ENCODE measurements around the gene TFCP2L1. TPM values are rescaled to one million over a fixed set of nuclear protein-coding genes. Genes with fewer than 3 reads are reported as not detected.

TFCP2L1 gene
- total and polyA plus RNA-seq, 4 donors = 0.06 to 1.5 (median 0.36) TPM

DNA sequence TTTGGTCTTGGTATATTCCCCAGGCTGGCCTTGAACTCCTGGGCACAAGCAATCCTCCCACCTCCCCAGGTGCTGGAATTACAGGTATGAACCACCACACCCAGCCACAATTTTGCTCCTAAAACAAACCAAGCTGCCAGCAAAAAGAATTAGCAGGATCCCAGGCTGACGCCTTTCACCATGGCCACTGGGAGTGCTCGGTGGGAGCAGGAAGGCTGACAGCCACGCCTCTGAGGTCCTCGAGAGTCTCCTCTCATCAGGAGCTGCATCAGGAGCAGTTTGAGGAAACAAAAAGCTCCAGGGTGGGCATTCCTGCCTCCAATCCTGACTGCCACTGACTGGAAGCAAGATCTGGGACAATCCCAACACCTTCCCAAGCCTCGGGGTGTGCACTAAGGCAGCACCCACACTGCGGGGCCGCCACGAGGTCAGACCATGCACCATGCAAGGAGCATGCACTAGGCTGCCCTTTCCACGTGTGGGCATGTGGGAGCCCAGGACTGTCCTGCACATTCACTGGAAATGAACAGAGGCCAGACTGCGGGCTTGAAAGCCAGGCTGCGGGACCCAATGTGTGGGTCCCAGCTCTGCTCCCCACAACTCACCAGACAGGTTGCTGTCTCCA is 51.4 kb downstream of the TFCP2L1 start:
- H3K9ac ChIP-seq (ENCODE audit: low read depth in 1 of 2, low read length in 2 of 2) = no peak overlapping the region
- no peaks in the 10 kb centered on the region for H3K9me3 ChIP-seq (ENCODE audit: control insufficient read depth in 4 of 4, low read length in 3 of 4)
- no peaks in the 10 kb centered on the region for H3K4me1 ChIP-seq (ENCODE audit: control insufficient read depth in 4 of 4, insufficient read depth in 4 of 4, low read length in 3 of 4)
- no peak for DNase-seq (ENCODE audit: low spot score)
- H3K27me3 ChIP-seq (ENCODE audit: control insufficient read depth in 4 of 4, insufficient read depth in 4 of 4, low read length in 3 of 4) = no peaks in the 10 kb centered on the region
- H3K4me3 ChIP-seq (ENCODE audit: low read depth in 1 of 3, low read length in 3 of 3) = no peak overlapping the region
- TF ChIP-seq TAF1 (conservative IDR thresholded peaks at IDR 0.05) = no peak
- no peak for TF ChIP-seq SP1 (IDR thresholded peaks at IDR 0.05)
- no peak for TF ChIP-seq JUND (IDR thresholded peaks at IDR 0.05)
- no peak for TF ChIP-seq EGR1 (IDR thresholded peaks at IDR 0.05; ENCODE audit: low read depth in 2 of 2)
- H3K36me3 ChIP-seq (ENCODE audit: control insufficient read depth in 4 of 4, insufficient read depth in 3 of 4, low read depth in 1 of 4, low read length in 3 of 4) = no peaks in the 10 kb centered on the region
- no peak overlapping the region for H3K27ac ChIP-seq (ENCODE audit: low read depth in 1 of 2, low read length in 2 of 2)
- 81% methylated on average over 11 of the region's 11 CpGs for WGBS

DNA sequence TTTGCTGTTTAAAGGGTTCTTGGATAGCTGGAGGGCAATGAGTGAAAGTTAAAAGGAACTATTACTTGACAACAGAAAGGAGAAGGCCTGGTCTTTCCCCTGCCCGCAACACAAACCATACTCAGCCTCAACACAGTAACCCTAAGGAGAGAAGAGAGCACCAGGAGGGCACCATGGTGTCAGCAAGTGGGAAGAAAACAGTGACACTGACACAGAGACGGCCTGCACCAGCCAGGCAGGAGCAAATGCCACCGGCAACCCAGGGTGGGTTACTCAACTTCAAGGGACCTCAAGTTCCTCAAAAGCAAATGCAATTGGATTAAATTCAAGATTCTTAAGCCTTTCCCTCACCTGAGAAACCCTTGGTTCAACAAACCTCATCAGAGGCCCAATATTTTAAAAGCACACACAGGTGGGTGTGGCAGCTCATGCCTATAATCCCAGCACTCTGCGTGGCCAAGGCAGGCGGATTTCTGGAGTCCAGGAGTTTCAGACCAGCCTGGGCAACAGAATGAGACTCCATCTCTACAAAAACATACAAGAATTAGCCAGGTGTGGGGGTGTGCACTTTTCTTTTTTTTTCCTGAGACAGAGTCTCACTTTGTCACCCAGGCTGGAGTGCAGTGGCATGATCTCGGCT is 52.3 kb downstream of the TFCP2L1 start:
- peaks cover 0 to 4% (median 3%) of the 10 kb centered on the region in 4 donors for H3K4me1 ChIP-seq (ENCODE audit: control insufficient read depth in 4 of 4, insufficient read depth in 4 of 4, low read length in 3 of 4)
- H3K27me3 ChIP-seq (ENCODE audit: control insufficient read depth in 4 of 4, insufficient read depth in 4 of 4, low read length in 3 of 4) = no peaks in the 10 kb centered on the region

More for the DNA sequence above, 52.3 kb downstream of the TFCP2L1 start:
- WGBS = 87% methylated on average over 6 of the region's 6 CpGs
- no peak for DNase-seq (ENCODE audit: low spot score)
- Histone ChIP-seq H3K36me3 (ENCODE audit: control insufficient read depth in 4 of 4, insufficient read depth in 3 of 4, low read depth in 1 of 4, low read length in 3 of 4) (no peaks in the 10 kb centered on the region), H3K27ac (ENCODE audit: low read depth in 1 of 2, low read length in 2 of 2) (no peak overlapping the region), H3K4me3 (ENCODE audit: low read depth in 1 of 3, low read length in 3 of 3) (no peak overlapping the region), H3K9ac (ENCODE audit: low read depth in 1 of 2, low read length in 2 of 2) (no peak overlapping the region), H3K9me3 (ENCODE audit: control insufficient read depth in 4 of 4, low read length in 3 of 4) (no peaks in the 10 kb centered on the region)
- no peak for TF ChIP-seq HNF4G (IDR thresholded peaks at IDR 0.05)
- TF ChIP-seq, protein P1, sequence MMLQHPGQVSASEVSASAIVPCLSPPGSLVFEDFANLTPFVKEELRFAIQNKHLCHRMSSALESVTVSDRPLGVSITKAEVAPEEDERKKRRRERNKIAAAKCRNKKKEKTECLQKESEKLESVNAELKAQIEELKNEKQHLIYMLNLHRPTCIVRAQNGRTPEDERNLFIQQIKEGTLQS (IDR thresholded peaks at IDR 0.05) = no peak
- no peak for TF ChIP-seq HNF4A (conservative IDR thresholded peaks at IDR 0.05)
- TF ChIP-seq, protein P2, sequence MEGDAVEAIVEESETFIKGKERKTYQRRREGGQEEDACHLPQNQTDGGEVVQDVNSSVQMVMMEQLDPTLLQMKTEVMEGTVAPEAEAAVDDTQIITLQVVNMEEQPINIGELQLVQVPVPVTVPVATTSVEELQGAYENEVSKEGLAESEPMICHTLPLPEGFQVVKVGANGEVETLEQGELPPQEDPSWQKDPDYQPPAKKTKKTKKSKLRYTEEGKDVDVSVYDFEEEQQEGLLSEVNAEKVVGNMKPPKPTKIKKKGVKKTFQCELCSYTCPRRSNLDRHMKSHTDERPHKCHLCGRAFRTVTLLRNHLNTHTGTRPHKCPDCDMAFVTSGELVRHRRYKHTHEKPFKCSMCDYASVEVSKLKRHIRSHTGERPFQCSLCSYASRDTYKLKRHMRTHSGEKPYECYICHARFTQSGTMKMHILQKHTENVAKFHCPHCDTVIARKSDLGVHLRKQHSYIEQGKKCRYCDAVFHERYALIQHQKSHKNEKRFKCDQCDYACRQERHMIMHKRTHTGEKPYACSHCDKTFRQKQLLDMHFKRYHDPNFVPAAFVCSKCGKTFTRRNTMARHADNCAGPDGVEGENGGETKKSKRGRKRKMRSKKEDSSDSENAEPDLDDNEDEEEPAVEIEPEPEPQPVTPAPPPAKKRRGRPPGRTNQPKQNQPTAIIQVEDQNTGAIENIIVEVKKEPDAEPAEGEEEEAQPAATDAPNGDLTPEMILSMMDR (IDR thresholded peaks at IDR 0.05; ENCODE audit: low read depth, low read length, missing input control) = no peak
- TF ChIP-seq FOXA1 (IDR thresholded peaks at IDR 0.05) = no peak
- TF ChIP-seq, protein P3, sequence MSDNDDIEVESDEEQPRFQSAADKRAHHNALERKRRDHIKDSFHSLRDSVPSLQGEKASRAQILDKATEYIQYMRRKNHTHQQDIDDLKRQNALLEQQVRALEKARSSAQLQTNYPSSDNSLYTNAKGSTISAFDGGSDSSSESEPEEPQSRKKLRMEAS (IDR thresholded peaks at IDR 0.05) = no peak
- TF ChIP-seq, protein P4, sequence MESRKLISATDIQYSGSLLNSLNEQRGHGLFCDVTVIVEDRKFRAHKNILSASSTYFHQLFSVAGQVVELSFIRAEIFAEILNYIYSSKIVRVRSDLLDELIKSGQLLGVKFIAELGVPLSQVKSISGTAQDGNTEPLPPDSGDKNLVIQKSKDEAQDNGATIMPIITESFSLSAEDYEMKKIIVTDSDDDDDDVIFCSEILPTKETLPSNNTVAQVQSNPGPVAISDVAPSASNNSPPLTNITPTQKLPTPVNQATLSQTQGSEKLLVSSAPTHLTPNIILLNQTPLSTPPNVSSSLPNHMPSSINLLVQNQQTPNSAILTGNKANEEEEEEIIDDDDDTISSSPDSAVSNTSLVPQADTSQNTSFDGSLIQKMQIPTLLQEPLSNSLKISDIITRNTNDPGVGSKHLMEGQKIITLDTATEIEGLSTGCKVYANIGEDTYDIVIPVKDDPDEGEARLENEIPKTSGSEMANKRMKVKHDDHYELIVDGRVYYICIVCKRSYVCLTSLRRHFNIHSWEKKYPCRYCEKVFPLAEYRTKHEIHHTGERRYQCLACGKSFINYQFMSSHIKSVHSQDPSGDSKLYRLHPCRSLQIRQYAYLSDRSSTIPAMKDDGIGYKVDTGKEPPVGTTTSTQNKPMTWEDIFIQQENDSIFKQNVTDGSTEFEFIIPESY (IDR thresholded peaks at IDR 0.05) = no peak
- no peak for TF ChIP-seq SP1 (IDR thresholded peaks at IDR 0.05)
- TF ChIP-seq EGR1 (IDR thresholded peaks at IDR 0.05; ENCODE audit: low read depth in 2 of 2) = no peak
- no peak for TF ChIP-seq RXRA (IDR thresholded peaks at IDR 0.05)
- TF ChIP-seq, protein P5, sequence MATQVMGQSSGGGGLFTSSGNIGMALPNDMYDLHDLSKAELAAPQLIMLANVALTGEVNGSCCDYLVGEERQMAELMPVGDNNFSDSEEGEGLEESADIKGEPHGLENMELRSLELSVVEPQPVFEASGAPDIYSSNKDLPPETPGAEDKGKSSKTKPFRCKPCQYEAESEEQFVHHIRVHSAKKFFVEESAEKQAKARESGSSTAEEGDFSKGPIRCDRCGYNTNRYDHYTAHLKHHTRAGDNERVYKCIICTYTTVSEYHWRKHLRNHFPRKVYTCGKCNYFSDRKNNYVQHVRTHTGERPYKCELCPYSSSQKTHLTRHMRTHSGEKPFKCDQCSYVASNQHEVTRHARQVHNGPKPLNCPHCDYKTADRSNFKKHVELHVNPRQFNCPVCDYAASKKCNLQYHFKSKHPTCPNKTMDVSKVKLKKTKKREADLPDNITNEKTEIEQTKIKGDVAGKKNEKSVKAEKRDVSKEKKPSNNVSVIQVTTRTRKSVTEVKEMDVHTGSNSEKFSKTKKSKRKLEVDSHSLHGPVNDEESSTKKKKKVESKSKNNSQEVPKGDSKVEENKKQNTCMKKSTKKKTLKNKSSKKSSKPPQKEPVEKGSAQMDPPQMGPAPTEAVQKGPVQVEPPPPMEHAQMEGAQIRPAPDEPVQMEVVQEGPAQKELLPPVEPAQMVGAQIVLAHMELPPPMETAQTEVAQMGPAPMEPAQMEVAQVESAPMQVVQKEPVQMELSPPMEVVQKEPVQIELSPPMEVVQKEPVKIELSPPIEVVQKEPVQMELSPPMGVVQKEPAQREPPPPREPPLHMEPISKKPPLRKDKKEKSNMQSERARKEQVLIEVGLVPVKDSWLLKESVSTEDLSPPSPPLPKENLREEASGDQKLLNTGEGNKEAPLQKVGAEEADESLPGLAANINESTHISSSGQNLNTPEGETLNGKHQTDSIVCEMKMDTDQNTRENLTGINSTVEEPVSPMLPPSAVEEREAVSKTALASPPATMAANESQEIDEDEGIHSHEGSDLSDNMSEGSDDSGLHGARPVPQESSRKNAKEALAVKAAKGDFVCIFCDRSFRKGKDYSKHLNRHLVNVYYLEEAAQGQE (IDR thresholded peaks at IDR 0.05) = no peak
- TF ChIP-seq FOXA2 (IDR thresholded peaks at IDR 0.05) = no peak
- TF ChIP-seq GABPA (IDR thresholded peaks at IDR 0.05 in 1 of 2, conservative IDR thresholded peaks at IDR 0.05 in 1 of 2) = no peak
- TF ChIP-seq TAF1 (conservative IDR thresholded peaks at IDR 0.05) = no peak
- TF ChIP-seq NR2F2 (IDR thresholded peaks at IDR 0.05) = no peak

Data from liver (tissue), 9 donors.